Measurements from ENCODE around the gene NDUFB4. TPM values are rescaled to one million over a fixed set of nuclear protein-coding genes. Genes with fewer than 3 reads are reported as not detected.

NDUFB4 gene
- total RNA-seq, 1 experiment from 2014 or later = 161 TPM

- H3K79me2 ChIP-seq (ENCODE audit: insufficient read depth, low read length) = no peaks in the 10 kb centered on the region
- no peak overlapping the region for H3K4me3 ChIP-seq (replicated peaks in 1 of 2; ENCODE audit: low read depth in 1 of 2, low read length in 2 of 2)
- ChIA-PET RAD21 (ENCODE audit: low non-redundant PET in 1 of 2, low total read pairs in 2 of 2, uncharacterized antibody in 2 of 2, unreplicated experiment in 2 of 2) (no interaction called here), CTCF (interaction anchor here (1.1 to 2.5 kb wide), 3 partner anchors 150 to 585 kb away, joined by 3 to 23 read pairs (median 6); no protein-coding TSS in a partner anchor), POLR2A (interaction anchor here (1.9 kb wide), 1 partner anchor 27 kb away, joined by 9 read pairs; the partner anchor contains the start of gene NDUFB4)
- H3K36me3 ChIP-seq (ENCODE audit: control insufficient read depth in 1 of 2, insufficient read depth in 2 of 2, low read length in 2 of 2) = no peaks in the 10 kb centered on the region
- no peak for DNase-seq (ENCODE audit: low read depth, low spot score)
- intact Hi-C loops (cut with micrococcal nuclease) = no loop called here
- H3K27me3 ChIP-seq (ENCODE audit: insufficient read depth, low read length) = no peaks in the 10 kb centered on the region
- H3K4me1 ChIP-seq (ENCODE audit: control insufficient read depth in 1 of 2, insufficient read depth in 2 of 2, low read length in 2 of 2) = peaks cover 3 to 6% of the 10 kb centered on the region in 2 experiments; a peak in 3 of 4 replicates
- no peaks in the 10 kb centered on the region for H3K9me2 ChIP-seq (ENCODE audit: insufficient read depth)
- H3K9ac ChIP-seq (ENCODE audit: low read length) = no peak overlapping the region
- no peak overlapping the region for H2AFZ ChIP-seq (ENCODE audit: low read depth, low read length, poor library complexity, severe bottlenecking)
- no peak overlapping the region for H3K27ac ChIP-seq (ENCODE audit: low read depth, low read length)
- TF ChIP-seq RAD21 (IDR thresholded peaks at IDR 0.05; ENCODE audit: low read depth) (no peak), YY1 (IDR thresholded peaks at IDR 0.05; ENCODE audit: extremely low read depth, insufficient replicate concordance, low read depth, low read length) (no peak), POLR2AphosphoS5 (IDR thresholded peaks at IDR 0.05; ENCODE audit: low read depth, low read length) (no peak), ZNF274 (IDR thresholded peaks at IDR 0.05; ENCODE audit: low read depth, low read length) (no peak), EGR1 (IDR thresholded peaks at IDR 0.05; ENCODE audit: low read depth) (no peak), ZBTB33 (IDR thresholded peaks at IDR 0.05; ENCODE audit: extremely low read depth, insufficient replicate concordance, low read length) (no peak), JUND (IDR thresholded peaks at IDR 0.05) (no peak), EZH2 (IDR thresholded peaks at IDR 0.05) (no peak), ATF3 (IDR thresholded peaks at IDR 0.05) (no peak), CBX3 (IDR thresholded peaks at IDR 0.05; ENCODE audit: low read depth) (no peak), POLR2A (IDR thresholded peaks at IDR 0.05; ENCODE audit: borderline replicate concordance, extremely low read depth, insufficient read depth, insufficient read length) (no peak), CTCF (IDR thresholded peaks at IDR 0.05 in 2 of 3, conservative IDR thresholded peaks at IDR 0.05 in 1 of 3; ENCODE audit: borderline replicate concordance in 1 of 3, insufficient read depth in 1 of 3, low read depth in 2 of 3, low read length in 2 of 3) (no peak), TCF7L2 (IDR thresholded peaks at IDR 0.05; ENCODE audit: borderline replicate concordance, extremely low read depth, insufficient read depth, insufficient read length) (no peak), CEBPB (IDR thresholded peaks at IDR 0.05; ENCODE audit: low read depth) (no peak), EZH2phosphoT487 (IDR thresholded peaks at IDR 0.05; ENCODE audit: borderline replicate concordance) (no peak)
- H3K4me2 ChIP-seq (ENCODE audit: low read length) = no peak overlapping the region
- BruUV-seq (replicated peaks) = no TSS peak
- H4K20me1 ChIP-seq (ENCODE audit: insufficient read depth) = no peaks in the 10 kb centered on the region
- no peaks in the 10 kb centered on the region for H3K9me3 ChIP-seq (ENCODE audit: control insufficient read depth in 1 of 2, insufficient read depth in 1 of 2, low read depth in 1 of 2, low read length in 2 of 2)
- no peak for ATAC-seq
Observed at GRCh38 chr3:120568598-120568997, 27.5 kb upstream of the NDUFB4 start.
